IMR-90 (cell line): Measurements from ENCODE around the gene HPSE2. TPM values are rescaled to one million over a fixed set of nuclear protein-coding genes. Genes with fewer than 3 reads are reported as not detected.
A peak's percentile ranks its signal among the peaks of the same experiment; 100 is the strongest.

ENCODE experiments used
- ATAC-seq: fragments of 200-7000 bp; cut with Tn5 transposase; 2 replicates; pipeline ENCODE4 v1.9.1; 2020; ENCODE audit warnings: low read depth, mild to moderate bottlenecking, moderate library complexity
- BruUV-seq: library from RNA; stranded (reverse); fragments of 400-500 nt; replicated peaks from 2 replicates; lab custom pipeline; 2021; lab: Mats Ljungman, UMichigan
- CTCF ChIA-PET: fragments of 300-600 bp; formaldehyde crosslinking; extraction: SDS; loops from one replicate; lab custom pipeline; 2021; ENCODE audit warnings: antibody characterized with exemption; lab: Yijun Ruan, JAX
- POLR2A ChIA-PET: fragments of 300-600 bp; sonication (Branson Sonifier 250); formaldehyde crosslinking; loops from one replicate; lab custom pipeline; 2022; ENCODE audit warnings: antibody characterized with exemption; ENCODE audit not compliant: unreplicated experiment; lab: Charles Lee
- DNase-seq: peaks from one replicate; pipeline ENCODE4 v3.0.0; 2013
- H2AFZ ChIP-seq: replicated peaks from 2 replicates; pipeline ENCODE3; 2013; ENCODE audit warnings: low read length, mild to moderate bottlenecking; ENCODE audit not compliant: poor library complexity
- H2AK5ac ChIP-seq: 2 replicates; pipeline ENCODE4 v1.6.1; 2013; ENCODE audit warnings: low read depth, low read length, inconsistent platforms
- H2AK9ac ChIP-seq: replicated peaks from 2 replicates; pipeline ENCODE3; 2013; ENCODE audit warnings: mild to moderate bottlenecking, low read depth, low read length, moderate library complexity; ENCODE audit not compliant: poor library complexity
- H2BK120ac ChIP-seq: 2 replicates; pipeline ENCODE4 v1.6.1; 2013; ENCODE audit warnings: low read depth, low read length, inconsistent platforms
- H2BK15ac ChIP-seq: 3 replicates; pipeline ENCODE4 v1.6.1; 2013; ENCODE audit warnings: low read depth, low read length, inconsistent platforms
- H2BK20ac ChIP-seq: 2 replicates; pipeline ENCODE4 v1.6.1; 2013; ENCODE audit warnings: low read depth, mild to moderate bottlenecking, inconsistent platforms, low read length, moderate library complexity
- H2BK5ac ChIP-seq: 2 replicates; pipeline ENCODE4 v1.6.1; 2013; ENCODE audit warnings: mild to moderate bottlenecking, low read depth, low read length, inconsistent platforms; ENCODE audit not compliant: poor library complexity, severe bottlenecking
- H3K14ac ChIP-seq: replicated peaks from 2 replicates; pipeline ENCODE4 v1.6.1; 2013; ENCODE audit warnings: low read depth, low read length, inconsistent platforms
- H3K18ac ChIP-seq: 2 replicates; pipeline ENCODE4 v1.6.1; 2013; ENCODE audit warnings: low read depth, low read length, control low read depth
- H3K23ac ChIP-seq: 2 replicates; pipeline ENCODE4 v1.6.1; 2013; ENCODE audit warnings: low read depth, low read length, inconsistent platforms
- H3K27ac ChIP-seq: 2 replicates; pipeline ENCODE4 v1.5.1; 2013; ENCODE audit warnings: mild to moderate bottlenecking, control low read depth, low read length; ENCODE audit not compliant: insufficient read depth
- H3K27me3 ChIP-seq: 2 replicates; pipeline ENCODE4 v1.6.1; 2013; ENCODE audit warnings: low read length; ENCODE audit not compliant: control insufficient read depth, insufficient read depth
- H3K36me3 ChIP-seq: 2 replicates; pipeline ENCODE4 v1.6.1; 2013; ENCODE audit warnings: low read length, mixed read lengths; ENCODE audit not compliant: control insufficient read depth, insufficient read depth
- H3K4ac ChIP-seq: 2 replicates; pipeline ENCODE4 v1.6.1; 2013; ENCODE audit warnings: low read depth, low read length, inconsistent platforms
- H3K4me1 ChIP-seq: 2 replicates; pipeline ENCODE4 v1.6.1; 2013; ENCODE audit warnings: low read length, mixed read lengths; ENCODE audit not compliant: control insufficient read depth, insufficient read depth
- H3K4me2 ChIP-seq: 2 replicates; pipeline ENCODE4 v1.6.1; 2013; ENCODE audit warnings: low read depth, mild to moderate bottlenecking, control low read depth, low read length, moderate library complexity
- H3K4me3 ChIP-seq: 2 replicates; pipeline ENCODE4 v1.5.1; 2013; ENCODE audit warnings: low read depth, mild to moderate bottlenecking, control low read depth, low read length, moderate library complexity; ENCODE audit not compliant: insufficient read depth
- H3K56ac ChIP-seq: 2 replicates; pipeline ENCODE4 v1.6.1; 2013; ENCODE audit warnings: low read length, inconsistent platforms; ENCODE audit not compliant: insufficient read depth; ENCODE audit errors: extremely low read depth
- H3K79me1 ChIP-seq, 2 experiments: 2 replicates each; pipeline ENCODE4 v1.6.1; 2013; ENCODE audit warnings: low read length in 2 of 2, inconsistent platforms in 1 of 2, low read depth in 1 of 2
- H3K9ac ChIP-seq: 2 replicates; pipeline ENCODE4 v1.6.1; 2013; ENCODE audit warnings: low read depth, low read length, control low read depth
- H3K9me1 ChIP-seq: 2 replicates; pipeline ENCODE4 v1.6.1; 2013; ENCODE audit warnings: low read length, inconsistent platforms; ENCODE audit not compliant: insufficient read depth
- H3K9me3 ChIP-seq: 2 replicates; pipeline ENCODE4 v1.6.1; 2013; ENCODE audit warnings: low read length; ENCODE audit not compliant: control insufficient read depth, insufficient read depth
- H4K20me1 ChIP-seq: 2 replicates; pipeline ENCODE4 v1.6.1; 2013; ENCODE audit warnings: low read length, inconsistent platforms; ENCODE audit not compliant: insufficient read depth
- H4K5ac ChIP-seq: 2 replicates; pipeline ENCODE4 v1.6.1; 2013; ENCODE audit warnings: mild to moderate bottlenecking, low read depth, low read length, control low read depth
- H4K8ac ChIP-seq, 2 experiments: 2 replicates each; pipeline ENCODE4 v1.6.1; 2013; ENCODE audit warnings: low read depth in 2 of 2, low read length in 2 of 2, control low read depth in 1 of 2, inconsistent platforms in 1 of 2
- H4K91ac ChIP-seq: 2 replicates; pipeline ENCODE4 v1.6.1; 2013; ENCODE audit warnings: low read depth, low read length, inconsistent platforms; ENCODE audit not compliant: insufficient read depth
- CEBPB ChIP-seq: IDR thresholded peaks from 2 replicates; pipeline ENCODE4 v1.6.1; 2012; ENCODE audit warnings: low read depth, low read length, improper control_type of control experiment
- ELK1 ChIP-seq: fragments of 150-350 bp; IDR thresholded peaks from 2 replicates; pipeline ENCODE4 v1.6.1; 2016; ENCODE audit warnings: low read depth, mild to moderate bottlenecking, low read length, moderate library complexity, borderline replicate concordance
- FOS ChIP-seq: fragments of 150-350 bp; IDR thresholded peaks from 2 replicates; pipeline ENCODE4 v1.6.1; 2016; ENCODE audit warnings: low read depth, low read length
- MAZ ChIP-seq: IDR thresholded peaks from 2 replicates; pipeline ENCODE4 v1.6.1; 2012; ENCODE audit warnings: low read depth, mild to moderate bottlenecking, low read length, improper control_type of control experiment, moderate library complexity, borderline replicate concordance
- NFE2L2 ChIP-seq: fragments of 150-350 bp; IDR thresholded peaks from 2 replicates; pipeline ENCODE4 v1.6.1; 2016; ENCODE audit warnings: low read depth, mild to moderate bottlenecking, low read length
- POLR2A ChIP-seq: IDR thresholded peaks from 2 replicates; pipeline ENCODE4 v1.6.1; 2012; ENCODE audit warnings: mild to moderate bottlenecking, low read depth, low read length
- RFX5 ChIP-seq: IDR thresholded peaks from 2 replicates; pipeline ENCODE4 v1.8.0; 2012; ENCODE audit warnings: low read depth, mild to moderate bottlenecking, low read length, moderate library complexity
- WGBS, 2 experiments: methylation state at CpG; one replicate each; pipeline versions ENCODE4 v1.1.5 to v1.1.7; 2013; ENCODE audit warnings: missing lambda C conversion rate in 2 of 2; ENCODE audit not compliant: insufficient read length in 1 of 2; ENCODE audit errors: extremely low coverage in 2 of 2; 5-methylcytosine and 5-hydroxymethylcytosine counted together
- dilution Hi-C: fragments of 300-500 bp; cut with HindIII; formaldehyde crosslinking; loops from one replicate; pipeline ENCODE4 v1.14.3; 2018; ENCODE audit warnings: low sequenced_read_pairs; ENCODE audit not compliant: unreplicated experiment
- in situ Hi-C: fragments of 300-500 bp; cut with MboI; formaldehyde crosslinking; loops from 3 replicates; pipeline ENCODE4 v1.14.3; 2019; ENCODE audit warnings: low sequenced_read_pairs, inconsistent platforms, mixed read lengths
- intact Hi-C: fragments of 100-400 bp; cut with micrococcal nuclease; formaldehyde crosslinking; loops from 2 replicates; pipeline ENCODE4 v1.10.0; 2022
- polyA plus RNA-seq, 3 experiments: library from polyadenylated mRNA; depleted of rRNA; stranded (reverse); fragments of >200 nt; gene quantifications; 2 replicates each; pipeline ENCODE4 v1.2.3, GENCODE V29; 2012; ENCODE audit warnings: low replicate concordance in 1 of 3
- total RNA-seq: library from RNA; depleted of rRNA; stranded (reverse); fragments of >200 nt; gene quantifications from 2 replicates; pipeline ENCODE4 v1.2.3, GENCODE V29; 2012

Gene HPSE2
- total and polyA plus RNA-seq, 2 of the 4 experiments (the other 2 are of a cell fraction), result not detected

GRCh38 chr10:98917828-98918227 is 317.8 kb downstream of the HPSE2 start:
- Histone ChIP-seq H4K91ac (no peak overlapping the region), H3K9me1 (peaks cover 6% of the 10 kb centered on the region; the same call in 1 of the 2 replicates), H4K5ac (no peak overlapping the region), H3K23ac (no peak overlapping the region), H2AFZ (no peak overlapping the region), H2BK5ac (no peak overlapping the region), H2AK9ac (no peak overlapping the region), H3K4me2 (no peak overlapping the region), H2AK5ac (no peak overlapping the region), H3K18ac (no peak overlapping the region), H2BK15ac (no peak overlapping the region; the same call in 2 of the 3 replicates), H2BK20ac (no peak overlapping the region), H4K8ac (no peak overlapping the region), H3K4me3 (no peak overlapping the region), H3K9me3 (no peaks in the 10 kb centered on the region), H3K9ac (no peak overlapping the region), H3K79me1 (no peaks in the 10 kb centered on the region), H3K27me3 (no peaks in the 10 kb centered on the region), H2BK120ac (no peak overlapping the region), H3K56ac (no peak overlapping the region), H3K14ac (no peak overlapping the region), H3K27ac (no peak overlapping the region), H3K4ac (no peak overlapping the region), H3K4me1 (peaks cover 9% of the 10 kb centered on the region), H3K36me3 (no peaks in the 10 kb centered on the region), H4K20me1 (no peaks in the 10 kb centered on the region)
- no CpG with 5 or more reads among the region's 2 CpGs for WGBS, 2 experiments
- BruUV-seq, result no TSS peak
- intact Hi-C loops (no loop called here), in situ Hi-C loops (no loop called here), dilution Hi-C loops (no loop called here)
- CTCF ChIA-PET, result no interaction called here
- POLR2A ChIA-PET, result no interaction called here
- ATAC-seq (no peak), DNase-seq (peak; percentile 3)
- TF ChIP-seq POLR2A (no peak), MAZ (no peak), ELK1 (no peak), FOS (no peak), NFE2L2 (no peak), CEBPB (peak; percentile 63), RFX5 (no peak)
